Measurements from ENCODE around the gene LCN10.

- TF ChIP-seq CTCF (IDR thresholded peaks at IDR 0.05) (no peak), POLR2AphosphoS5 (IDR thresholded peaks at IDR 0.05) (no peak)
These were observed 14.6 kb upstream of the LCN10 start for GRCh38 chr9:136757328-136757727.
